Fibroblast of villous mesenchyme (primary cell): ENCODE data around the gene KCTD12. TPM values are rescaled to one million over a fixed set of nuclear protein-coding genes. Genes with fewer than 3 reads are reported as not detected.

ENCODE experiments used
- DNase-seq: peaks from one replicate; pipeline ENCODE4 v3.0.0-alpha.2; 2010; ENCODE audit warnings: low read depth
- H3K4me3 ChIP-seq: 2 replicates; pipeline ENCODE4 v1.5.1; 2011; ENCODE audit warnings: low read depth, mild to moderate bottlenecking, low read length
- CTCF ChIP-seq: IDR thresholded peaks from 2 replicates; pipeline ENCODE4 v1.5.1; 2012; ENCODE audit warnings: low read depth, mild to moderate bottlenecking, low read length; ENCODE audit not compliant: insufficient read depth
- total RNA-seq: library from RNA; depleted of rRNA; stranded (reverse); fragments of >200 nt; gene quantifications from 2 replicates; pipeline ENCODE4 v1.2.3, GENCODE V29; 2012

The KCTD12 gene
- total RNA-seq, 1 donor, result 18.6 TPM

- no peak for DNase-seq
- no peak overlapping the region for H3K4me3 ChIP-seq
- TF ChIP-seq CTCF, result no peak
Observed at GRCh38 chr13:76874479-76874878, 11.7 kb downstream of the KCTD12 start.

GRCh38 chr13:76873445-76873844 lies 12.8 kb downstream of the KCTD12 start:
- DNase-seq, result no peak
- H3K4me3 ChIP-seq, result no peak overlapping the region
- no peak for TF ChIP-seq CTCF

- TF ChIP-seq CTCF, result no peak
- DNase-seq, result peak; percentile 14
Observed at GRCh38 chr13:76872675-76873074, 13.5 kb downstream of the KCTD12 start.

GRCh38 chr13:76871432-76871831 lies 14.8 kb downstream of the KCTD12 start:
- no peak for DNase-seq
- no peak for TF ChIP-seq CTCF
- H3K4me3 ChIP-seq, result no peak overlapping the region

More at GRCh38 chr13:76872675-76873074, 13.5 kb downstream of the KCTD12 start:
- H3K4me3 ChIP-seq, result no peak overlapping the region

GRCh38 chr13:76868371-76868770 lies 17.8 kb downstream of the KCTD12 start:
- no peak for DNase-seq

GRCh38 chr13:76865996-76866503 lies 20.2 kb downstream of the KCTD12 start:
- no peak for DNase-seq
- TF ChIP-seq CTCF, result no peak
- H3K4me3 ChIP-seq, result no peak overlapping the region

More at GRCh38 chr13:76868371-76868770, 17.8 kb downstream of the KCTD12 start:
- no peak for TF ChIP-seq CTCF
- no peak overlapping the region for H3K4me3 ChIP-seq

- no peak overlapping the region for H3K4me3 ChIP-seq
- no peak for DNase-seq
- no peak for TF ChIP-seq CTCF
Observed at GRCh38 chr13:76865109-76865508, 21.1 kb downstream of the KCTD12 start.
